GM04503 (cell line): Measurements from ENCODE around the gene PADI3.

Experiments
- DNase-seq: peaks from one replicate; pipeline ENCODE4 v3.0.0-alpha.2; 2012; ENCODE audit warnings: low read depth

PADI3 gene, protein sequence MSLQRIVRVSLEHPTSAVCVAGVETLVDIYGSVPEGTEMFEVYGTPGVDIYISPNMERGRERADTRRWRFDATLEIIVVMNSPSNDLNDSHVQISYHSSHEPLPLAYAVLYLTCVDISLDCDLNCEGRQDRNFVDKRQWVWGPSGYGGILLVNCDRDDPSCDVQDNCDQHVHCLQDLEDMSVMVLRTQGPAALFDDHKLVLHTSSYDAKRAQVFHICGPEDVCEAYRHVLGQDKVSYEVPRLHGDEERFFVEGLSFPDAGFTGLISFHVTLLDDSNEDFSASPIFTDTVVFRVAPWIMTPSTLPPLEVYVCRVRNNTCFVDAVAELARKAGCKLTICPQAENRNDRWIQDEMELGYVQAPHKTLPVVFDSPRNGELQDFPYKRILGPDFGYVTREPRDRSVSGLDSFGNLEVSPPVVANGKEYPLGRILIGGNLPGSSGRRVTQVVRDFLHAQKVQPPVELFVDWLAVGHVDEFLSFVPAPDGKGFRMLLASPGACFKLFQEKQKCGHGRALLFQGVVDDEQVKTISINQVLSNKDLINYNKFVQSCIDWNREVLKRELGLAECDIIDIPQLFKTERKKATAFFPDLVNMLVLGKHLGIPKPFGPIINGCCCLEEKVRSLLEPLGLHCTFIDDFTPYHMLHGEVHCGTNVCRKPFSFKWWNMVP

DNA sequence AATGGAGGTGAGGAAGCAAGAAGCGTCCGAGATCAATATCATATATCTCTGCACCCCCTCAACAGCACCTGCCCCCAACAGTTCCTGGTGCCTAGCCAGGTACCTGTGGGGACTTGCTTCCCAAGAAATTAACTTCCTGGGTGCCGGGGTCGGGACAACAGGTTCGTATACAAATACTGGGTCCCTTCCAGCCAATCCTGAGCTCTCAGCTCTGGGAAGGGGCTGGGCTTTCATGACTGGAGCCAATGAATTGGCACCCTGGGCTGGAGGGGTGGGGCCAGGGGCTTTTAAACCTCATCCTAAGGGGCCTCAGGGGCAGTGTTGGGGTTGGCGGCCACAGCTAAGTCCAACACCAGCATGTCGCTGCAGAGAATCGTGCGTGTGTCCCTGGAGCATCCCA is at the start of gene PADI3:
TSS of gene PADI3 (plus strand) at position 318 of the 400 bp plus-strand sequence. CDS start at position 358, 40 bp downstream.
- no peak for DNase-seq

DNA sequence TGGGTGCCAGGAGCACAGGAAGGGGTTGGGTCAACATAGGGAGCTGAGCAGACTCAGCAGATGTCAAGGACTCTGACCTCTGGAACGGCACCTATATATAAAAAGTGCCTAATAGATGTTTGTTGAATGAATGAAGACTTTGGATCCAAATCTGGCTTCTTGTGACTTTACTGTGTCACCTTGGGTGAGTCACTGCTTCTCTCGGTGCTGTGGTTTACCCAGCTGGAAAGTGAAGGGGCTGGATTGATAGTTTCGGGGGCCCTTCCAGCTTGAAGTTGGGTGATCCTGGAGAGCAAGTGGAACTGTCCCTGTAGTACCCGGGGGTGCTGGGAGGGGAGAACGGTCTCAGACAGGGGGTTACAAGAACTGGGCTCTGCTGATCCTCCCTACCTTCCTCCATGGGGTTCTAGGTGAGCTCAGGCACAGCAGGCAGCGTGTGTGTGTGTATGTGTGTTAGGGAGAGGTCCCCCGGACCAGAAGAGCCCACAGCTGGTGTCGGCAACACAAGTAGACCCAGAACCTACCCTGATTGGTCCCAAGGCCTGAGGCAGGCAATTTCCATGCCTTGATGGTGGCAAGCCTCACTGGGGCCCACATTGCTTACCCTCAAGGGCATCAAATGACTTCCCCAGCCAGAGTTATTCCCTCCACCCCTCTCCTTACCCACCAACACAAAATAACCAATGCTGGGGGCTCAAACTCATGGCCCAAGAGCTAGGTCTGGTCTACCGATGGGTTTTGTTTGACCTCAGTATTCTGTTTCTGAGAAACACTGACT is 49.4 kb upstream of the PADI3 start:
- DNase-seq: no peak

GRCh38 chr1:17200246-17200645 is 48.7 kb upstream of the PADI3 start:
- no peak for DNase-seq

DNA sequence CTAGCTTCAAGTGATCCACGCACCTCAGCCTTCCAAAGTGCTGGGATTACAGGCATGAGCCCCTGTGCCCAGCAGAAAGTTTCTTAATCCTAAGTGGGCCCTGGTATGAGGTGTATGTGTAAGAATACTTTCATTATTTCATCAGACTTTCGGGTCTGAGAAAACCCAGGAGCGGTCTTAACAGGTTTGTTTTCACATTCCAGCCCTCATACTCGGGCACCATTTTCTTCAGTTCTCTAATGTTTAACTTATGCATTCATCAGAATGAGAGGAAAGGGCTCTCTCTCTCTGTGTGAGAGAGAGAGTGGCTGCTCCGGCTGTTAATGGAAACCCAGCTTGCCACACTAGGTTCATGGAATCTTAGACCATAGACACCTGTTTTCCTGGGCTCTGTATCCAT is 48.1 kb upstream of the PADI3 start:
- no peak for DNase-seq

- no peak for DNase-seq
Observed at GRCh38 chr1:17201201-17202021, 47.5 kb upstream of the PADI3 start.

DNA sequence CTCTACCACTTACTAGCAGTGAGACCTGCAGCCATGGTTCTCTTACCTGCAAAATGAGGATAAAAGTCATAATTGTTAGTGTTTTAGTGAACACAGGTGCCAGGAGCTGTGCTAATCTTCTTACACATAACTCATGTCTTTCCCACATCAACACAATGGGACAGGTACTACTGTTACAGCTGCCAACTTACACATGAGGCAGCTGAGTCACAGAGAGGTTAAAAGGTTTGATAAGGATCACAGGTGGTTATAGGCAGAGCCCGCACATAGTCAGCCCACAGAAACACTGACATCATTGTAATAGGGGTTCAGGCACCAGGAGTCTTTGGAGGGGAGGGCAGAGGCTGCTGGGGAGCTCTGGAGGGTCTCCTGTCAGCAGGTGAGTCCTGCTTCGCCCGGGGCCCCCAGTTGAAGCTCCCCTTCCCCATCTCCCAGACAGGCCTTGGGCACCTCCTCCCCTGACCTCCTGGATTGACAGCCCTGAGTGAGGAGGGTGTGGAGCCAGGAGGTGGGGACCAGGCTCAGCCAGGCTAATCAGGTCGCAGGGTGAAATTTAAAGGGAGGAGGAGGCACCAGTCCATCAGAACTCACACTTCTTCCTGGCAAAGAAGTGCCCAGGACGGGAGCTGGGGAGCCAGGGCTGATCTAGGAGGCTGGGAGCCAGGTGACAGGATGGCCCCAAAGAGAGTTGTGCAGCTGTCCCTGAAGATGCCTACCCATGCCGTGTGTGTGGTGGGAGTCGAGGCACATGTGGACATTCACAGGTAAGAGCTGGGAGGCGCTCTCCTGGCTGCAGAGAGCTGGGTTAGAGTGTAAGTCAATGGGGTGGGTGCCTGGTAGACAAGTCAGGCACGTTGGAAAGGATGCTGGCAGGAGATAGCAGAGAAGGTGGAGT is 44.1 kb upstream of the PADI3 start, which contains the start of gene PADI1:
TSS of gene PADI1 (plus strand) at position 583 of the 895 bp plus-strand sequence. CDS start at position 673, 90 bp downstream.
- no peak for DNase-seq

DNA sequence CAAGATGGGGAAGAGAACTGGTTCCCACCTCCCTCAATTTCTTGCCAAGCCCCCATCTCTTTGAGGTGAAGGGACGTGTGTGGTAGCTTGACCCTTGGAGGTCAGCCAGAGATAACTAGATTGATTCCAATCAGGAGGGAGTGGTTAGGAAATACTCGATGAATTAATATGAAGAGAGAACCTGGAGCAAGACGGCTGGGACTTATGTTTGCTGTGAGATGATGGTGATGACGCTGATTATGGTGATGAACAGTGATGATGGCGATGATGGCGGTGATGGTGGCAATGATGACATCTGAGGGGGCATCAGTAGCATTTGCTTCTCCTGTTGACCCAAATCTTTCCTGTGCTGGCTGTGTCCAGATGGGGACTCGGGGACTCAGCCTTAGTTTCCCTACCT is 43.2 kb upstream of the PADI3 start:
- no peak for DNase-seq

- no peak for DNase-seq
Observed at GRCh38 chr1:17206196-17206595, 42.7 kb upstream of the PADI3 start.

DNA sequence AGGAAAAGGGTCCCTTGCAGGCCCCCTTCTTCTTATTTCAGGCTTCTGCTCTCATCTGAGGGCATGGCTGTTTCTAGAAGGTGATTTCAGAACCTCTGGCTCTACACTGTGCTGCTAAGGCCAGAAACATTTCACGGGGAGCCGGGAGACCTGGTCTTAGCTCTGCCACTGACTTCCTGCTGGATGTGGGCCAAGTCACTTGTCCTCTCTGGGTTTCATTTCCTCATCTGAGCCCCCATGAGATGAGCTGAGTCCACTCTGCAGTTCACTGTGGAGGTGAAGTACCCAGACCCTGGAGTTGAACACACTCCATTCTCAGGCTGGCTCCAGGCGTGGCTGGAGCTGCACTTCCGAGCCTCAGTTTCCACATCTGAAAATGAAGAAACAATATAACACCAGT is 41.9 kb upstream of the PADI3 start:
- DNase-seq: no peak

DNA sequence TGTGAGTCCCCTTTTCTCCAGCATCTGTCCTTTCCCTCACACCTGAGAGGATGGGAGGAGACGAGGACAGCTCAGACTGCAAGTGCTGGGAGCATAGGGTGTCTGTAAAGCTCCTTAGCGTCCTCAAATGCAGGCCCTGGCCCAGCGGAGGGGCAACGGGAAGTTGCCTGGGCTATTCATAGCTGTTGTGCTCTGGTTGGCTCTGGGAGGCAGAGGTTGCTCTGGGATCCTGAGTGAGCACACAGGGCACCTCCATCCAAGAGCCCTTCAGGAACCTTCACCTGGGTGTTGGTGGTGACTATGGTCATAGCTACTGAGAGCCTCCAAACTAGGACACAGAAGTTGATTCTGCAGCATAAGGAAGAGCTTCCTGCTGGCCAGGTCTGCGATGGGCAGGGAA is 41.4 kb upstream of the PADI3 start:
- DNase-seq: no peak

- peak; percentile 40 for DNase-seq
Observed at GRCh38 chr1:17207966-17208418, 40.9 kb upstream of the PADI3 start.

DNA sequence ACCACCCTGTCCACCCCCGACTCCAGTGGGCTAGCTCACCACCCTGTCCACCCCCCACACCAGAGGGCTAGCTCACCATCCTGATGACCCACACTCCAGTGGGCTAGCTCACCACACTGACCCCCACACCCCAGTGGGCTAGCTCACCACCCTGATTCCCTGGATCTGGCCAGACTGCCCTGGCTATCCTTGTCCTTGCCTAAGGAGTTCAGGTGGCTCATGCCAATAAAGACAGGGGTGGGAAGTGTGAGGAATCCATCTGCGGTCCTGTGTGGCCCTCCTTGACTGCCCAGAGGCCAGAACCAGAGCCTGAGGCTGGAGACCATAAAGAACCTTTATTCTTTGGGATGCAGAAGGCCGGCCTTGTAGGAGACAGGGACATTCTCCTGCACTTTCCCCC is 40.4 kb upstream of the PADI3 start:
- DNase-seq: no peak

- no peak for DNase-seq
Observed at GRCh38 chr1:17209430-17209829, 39.5 kb upstream of the PADI3 start.

- DNase-seq: no peak
Observed at GRCh38 chr1:17210176-17210575, 38.7 kb upstream of the PADI3 start.

- no peak for DNase-seq
Observed at GRCh38 chr1:17211377-17211776, 37.5 kb upstream of the PADI3 start.

GRCh38 chr1:17212009-17212408 is 36.9 kb upstream of the PADI3 start:
- no peak for DNase-seq

GRCh38 chr1:17212487-17213121 is 36.3 kb upstream of the PADI3 start:
- DNase-seq: peak; percentile 62

DNA sequence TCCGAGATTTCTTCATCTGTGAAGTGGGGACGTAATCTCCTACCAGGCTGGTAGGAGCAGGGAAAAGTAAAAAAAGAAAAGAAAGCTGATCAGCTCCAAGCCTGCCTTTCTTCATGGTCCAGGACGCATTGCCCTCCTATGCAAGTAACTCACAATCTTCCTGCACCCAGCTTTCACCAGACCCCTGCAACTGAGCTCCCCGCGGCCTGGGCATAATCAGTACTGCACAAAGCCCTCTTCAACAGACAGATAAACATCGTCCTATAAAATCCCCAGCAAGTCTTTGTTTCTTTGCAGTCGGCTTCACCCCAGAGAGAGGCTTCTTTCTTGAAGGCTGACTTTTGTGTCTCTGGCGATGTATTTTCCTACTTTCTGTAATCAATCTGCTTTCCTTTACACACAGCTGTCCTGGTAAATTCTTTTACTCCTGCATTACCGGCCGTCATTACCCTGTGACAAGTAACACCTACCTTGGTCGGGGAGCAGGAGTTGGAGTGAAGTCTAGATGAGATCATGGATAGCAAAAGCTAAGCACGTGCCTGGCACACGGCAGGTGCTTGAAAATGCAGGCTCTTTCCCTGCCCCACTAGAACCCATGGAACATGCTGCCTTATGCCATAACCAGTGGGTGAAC is 35.6 kb upstream of the PADI3 start:
- DNase-seq: no peak

DNA sequence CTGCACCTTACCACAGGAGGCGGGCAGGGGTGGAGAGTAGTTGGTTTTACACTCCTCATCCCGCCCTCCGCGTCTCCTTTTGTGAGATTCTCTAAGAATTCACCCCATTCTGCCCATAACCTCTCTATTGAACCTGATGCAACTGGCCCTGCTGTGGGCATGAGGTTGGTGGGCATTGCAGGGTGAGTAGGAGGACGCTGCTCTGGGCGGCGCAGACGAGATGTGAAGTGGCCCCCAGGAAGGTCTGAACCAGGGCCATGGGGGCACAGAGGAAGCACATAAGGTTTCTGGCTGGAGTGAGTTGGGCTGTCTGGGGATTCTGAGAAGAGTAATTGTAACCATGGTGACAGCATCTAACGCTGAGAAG is 35.1 kb upstream of the PADI3 start:
- DNase-seq: no peak
